ENCODE data around the gene EXOC4.

EXOC4 gene

GRCh38 chr7:134089446-134089845 lies 836.6 kb downstream of the EXOC4 start (continued):
- TF ChIP-seq ZNF624 (tag by site-specific recombination; IDR thresholded peaks at IDR 0.05) (no peak), REST (tag by site-specific recombination; IDR thresholded peaks at IDR 0.05) (no peak), ZNF514 (tag by site-specific recombination; IDR thresholded peaks at IDR 0.05) (no peak), ZBTB48 (tag by site-specific recombination; IDR thresholded peaks at IDR 0.05) (no peak), ZNF76 (tag by site-specific recombination; IDR thresholded peaks at IDR 0.05; ENCODE audit: borderline replicate concordance, low read depth) (no peak), TCF7L2 (IDR thresholded peaks at IDR 0.05; ENCODE audit: borderline replicate concordance, low read depth, low read length) (no peak), ZNF362 (tag by site-specific recombination; IDR thresholded peaks at IDR 0.05) (no peak), ZNF529 (tag by site-specific recombination; IDR thresholded peaks at IDR 0.05; ENCODE audit: insufficient replicate concordance) (peak; percentile 42), SETDB1 (IDR thresholded peaks at IDR 0.05; ENCODE audit: insufficient read length, low read length) (peak; percentile 99), ZEB2 (tag by site-specific recombination; IDR thresholded peaks at IDR 0.05) (no peak), GFI1B (tag by site-specific recombination; IDR thresholded peaks at IDR 0.05) (no peak), ZFP37 (tag by site-specific recombination; IDR thresholded peaks at IDR 0.05) (no peak), ZNF280D (tag by site-specific recombination; IDR thresholded peaks at IDR 0.05) (peak; percentile 91), ZNF621 (tag by site-specific recombination; IDR thresholded peaks at IDR 0.05) (no peak), ZNF768 (tag by site-specific recombination; IDR thresholded peaks at IDR 0.05) (no peak), ZNF133 (tag by site-specific recombination; IDR thresholded peaks at IDR 0.05) (no peak), ZNF626 (tag by site-specific recombination; IDR thresholded peaks at IDR 0.05) (peak; percentile 91), ZNF654 (tag by site-specific recombination; IDR thresholded peaks at IDR 0.05; ENCODE audit: low read depth) (no peak), ZNF580 (tag by site-specific recombination; IDR thresholded peaks at IDR 0.05) (no peak), ZNF658 (tag by site-specific recombination; IDR thresholded peaks at IDR 0.05) (no peak), ZNF248 (tag by site-specific recombination; IDR thresholded peaks at IDR 0.05) (no peak), HOXC10 (CRISPR knock-in tag; IDR thresholded peaks at IDR 0.05) (no peak), ZNF585B (tag by site-specific recombination; IDR thresholded peaks at IDR 0.05) (no peak), ZSCAN16 (tag by site-specific recombination; IDR thresholded peaks at IDR 0.05) (no peak), ZNF121 (tag by site-specific recombination; IDR thresholded peaks at IDR 0.05) (no peak), ZBTB49 (tag by site-specific recombination; IDR thresholded peaks at IDR 0.05; ENCODE audit: low read depth) (no peak), GLI4 (tag by site-specific recombination; IDR thresholded peaks at IDR 0.05) (no peak), ZNF366 (tag by site-specific recombination; conservative IDR thresholded peaks at IDR 0.05) (no peak), ZFP3 (tag by site-specific recombination; IDR thresholded peaks at IDR 0.05; ENCODE audit: low read depth) (no peak), KLF7 (tag by site-specific recombination; IDR thresholded peaks at IDR 0.05; ENCODE audit: borderline replicate concordance) (no peak), ZNF561 (tag by site-specific recombination; IDR thresholded peaks at IDR 0.05; ENCODE audit: borderline replicate concordance) (no peak), ZBTB1 (tag by site-specific recombination; IDR thresholded peaks at IDR 0.05) (no peak), ZNF114 (tag by site-specific recombination; IDR thresholded peaks at IDR 0.05) (no peak), ZFHX2 (tag by site-specific recombination; conservative IDR thresholded peaks at IDR 0.05) (no peak)
